Prostate gland (tissue), 2 donors: ENCODE measurements around the gene ABCG1.

Experiments
- CTCF ChIP-seq, 4 experiments: fragments of 200-600 bp in 2 of 4; fragments of 450-650 bp in 2 of 4; sonication (generic) in 2 of 4; IDR thresholded peaks; 1 replicate in 3 of 4; 2 replicates in 1 of 4; pipeline ENCODE4 v1.5.1; 2016 to 2019; ENCODE audit warnings: antibody characterized with exemption in 4 of 4, mild to moderate bottlenecking in 2 of 4, moderate library complexity in 2 of 4
- POLR2A ChIP-seq: fragments of 450-650 bp; IDR thresholded peaks from one replicate; pipeline ENCODE4 v1.6.1; 2016; ENCODE audit warnings: antibody characterized with exemption, mild to moderate bottlenecking

GRCh38 chr21:42228709-42229220, 9.8 kb downstream of the ABCG1 start:
- no peak for TF ChIP-seq POLR2A
- TF ChIP-seq CTCF (IDR thresholded peaks at IDR 0.05), result no peak
